ENCODE data around the gene PPA2. TPM values are rescaled to one million over a fixed set of nuclear protein-coding genes. Genes with fewer than 3 reads are reported as not detected.

Gene PPA2
- total RNA-seq (2022; extraction: Qiagen RNA extraction): 73.3 to 92.0 TPM (median 76.7 TPM) in 5 replicates

GRCh38 chr4:105473324-105474098 is at the start of gene PPA2:
Gene PPA2, minus strand, starts transcription at chr4:105474062. Its CDS starts 12 bp downstream, at chr4:105474050.

Other genes starting within 250 kb of the PPA2 start
- not detected in 5 replicates for gene ARHGEF38, start 78.6 kb upstream of the PPA2 start, total RNA-seq (2022; extraction: Qiagen RNA extraction)
- gene INTS12, start 234.6 kb upstream of the PPA2 start, total RNA-seq (2022; extraction: Qiagen RNA extraction): 13.0 to 17.5 TPM (median 13.3 TPM) in 5 replicates
- gene GSTCD, start 234.7 kb upstream of the PPA2 start, total RNA-seq (2022; extraction: Qiagen RNA extraction): 5.1 to 6.9 TPM (median 5.5 TPM) in 5 replicates